NCI-H2171 (cell line): ENCODE results near the gene RAB29.
A peak's percentile ranks its signal among the peaks of the same experiment; 100 is the strongest.

Experiments
- DNase-seq: peaks from one replicate; lab custom pipeline; 2025; lab: John Stamatoyannopoulos, UW

RAB29 gene

GRCh38 chr1:205763980-205764379 lies 11.3 kb downstream of the RAB29 start:
- no peak for DNase-seq

GRCh38 chr1:205760606-205761005 lies 14.7 kb downstream of the RAB29 start:
- no peak for DNase-seq

- DNase-seq = no peak
Observed at GRCh38 chr1:205756552-205756951, 18.7 kb downstream of the RAB29 start.

- DNase-seq = no peak
Observed at GRCh38 chr1:205754857-205755256, 20.4 kb downstream of the RAB29 start.

- DNase-seq = peak; percentile 19
Observed at GRCh38 chr1:205751036-205751651, 24.1 kb downstream of the RAB29 start.

- peak; percentile 98 for DNase-seq
Observed at GRCh38 chr1:205750138-205751035, 24.9 kb downstream of the RAB29 start, which contains the start of gene NUCKS1. NUCKS1 (minus strand) TSS chr1:205750182; CDS start chr1:205749973, 209 bp downstream.

GRCh38 chr1:205749234-205750137 lies 25.8 kb downstream of the RAB29 start:
- DNase-seq = peak; percentile 89

GRCh38 chr1:205748403-205749233 lies 26.7 kb downstream of the RAB29 start:
- DNase-seq = peak; percentile 13

- no peak for DNase-seq
Observed at GRCh38 chr1:205746757-205747412, 28.4 kb downstream of the RAB29 start.

GRCh38 chr1:205744403-205744802 lies 30.9 kb downstream of the RAB29 start:
- no peak for DNase-seq

- DNase-seq = no peak
Observed at GRCh38 chr1:205743977-205744376, 31.3 kb downstream of the RAB29 start.

GRCh38 chr1:205741681-205742080 lies 33.6 kb downstream of the RAB29 start:
- DNase-seq = no peak

GRCh38 chr1:205739348-205740160 lies 35.7 kb downstream of the RAB29 start:
- no peak for DNase-seq

- no peak for DNase-seq
Observed at GRCh38 chr1:205735218-205735617, 40.1 kb downstream of the RAB29 start.

GRCh38 chr1:205733438-205734175 lies 41.7 kb downstream of the RAB29 start:
- no peak for DNase-seq

GRCh38 chr1:205729945-205730610 lies 45.2 kb downstream of the RAB29 start:
- no peak for DNase-seq

- DNase-seq = no peak
Observed at GRCh38 chr1:205726619-205727125, 48.6 kb downstream of the RAB29 start.

- no peak for DNase-seq
Observed at GRCh38 chr1:205725514-205725913, 49.8 kb downstream of the RAB29 start.
